Activated CD8-positive, alpha-beta memory T cell treated with anti-CD3 and anti-CD28 coated beads for 4 hours (primary cell): ENCODE measurements around the gene PCSK6.
A peak's percentile ranks its signal among the peaks of the same experiment; 100 is the strongest.

ENCODE experiments used
- DNase-seq, 2 donors: peaks; one replicate each; pipeline ENCODE4 v3.0.0-alpha.2; 2020; ENCODE audit warnings: low read depth in 2 of 2

Gene PCSK6

DNA sequence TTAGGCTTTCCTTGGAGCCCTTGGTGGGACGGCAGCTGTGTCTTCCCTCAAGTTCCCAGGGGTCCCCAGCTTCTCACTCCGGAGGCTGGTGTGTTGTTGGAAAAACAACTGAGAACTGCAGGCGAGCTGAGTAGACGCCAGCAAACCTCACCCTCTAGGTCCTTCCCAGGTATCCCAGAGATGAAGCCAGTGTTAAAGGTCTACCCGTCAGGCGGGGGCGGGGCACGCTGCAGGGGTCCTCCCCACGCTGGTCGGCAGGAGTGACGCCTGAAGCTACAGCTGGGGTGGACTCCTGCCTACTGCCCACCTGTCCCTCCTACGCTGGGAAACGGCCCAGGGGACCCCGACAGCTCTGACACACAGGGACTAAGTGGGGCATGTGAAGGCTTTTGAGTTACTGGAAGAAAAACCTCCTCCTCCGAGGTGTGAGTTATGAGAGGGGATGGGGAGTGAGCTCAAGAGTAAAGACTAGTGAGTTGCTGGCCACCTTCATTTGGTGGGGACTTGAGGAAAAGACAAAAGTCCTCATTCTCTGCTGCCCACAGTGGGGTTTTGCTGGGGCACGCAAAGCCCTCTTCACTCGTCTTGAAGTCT is 162.3 kb downstream of the PCSK6 start:
- no peak for DNase-seq

DNA sequence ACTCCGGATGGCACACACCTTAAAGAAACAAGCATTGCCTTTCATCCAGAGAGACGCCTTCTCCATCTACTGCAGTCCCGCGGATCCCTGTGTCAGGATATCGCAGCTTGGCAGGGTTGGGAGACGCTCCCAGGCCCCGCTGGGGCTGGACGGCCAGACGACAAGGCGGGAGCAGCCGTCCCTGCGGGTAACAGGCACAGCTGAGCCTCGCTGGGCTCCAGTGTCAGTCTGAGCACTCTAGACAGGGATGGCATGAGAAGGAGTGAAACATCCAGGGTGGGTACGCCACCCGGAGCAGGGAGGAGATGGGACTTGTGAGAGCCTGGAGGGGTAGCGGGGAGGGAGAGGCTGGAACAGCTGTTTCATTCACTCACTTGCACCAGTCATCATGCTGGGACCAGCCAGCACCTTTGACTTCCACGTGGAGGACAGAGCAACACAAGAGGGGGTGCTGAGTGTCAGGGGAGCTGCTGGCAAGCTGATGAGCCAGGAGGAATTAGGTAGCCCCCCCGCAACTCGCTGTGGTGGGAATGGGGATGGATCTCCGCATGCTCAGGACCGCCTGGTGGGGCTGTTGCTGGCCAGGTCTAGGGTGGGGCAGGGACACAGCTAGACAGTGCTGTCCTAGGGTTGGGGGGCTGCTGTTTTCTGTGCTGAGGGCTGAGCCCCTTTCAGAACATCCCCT is 162.9 kb downstream of the PCSK6 start:
- no peak for DNase-seq

- no peak for DNase-seq
Measured at GRCh38 chr15:101326026-101326315, 163.5 kb downstream of the PCSK6 start.

- no peak for DNase-seq
Measured at GRCh38 chr15:101325263-101326025, 164.1 kb downstream of the PCSK6 start.

DNA sequence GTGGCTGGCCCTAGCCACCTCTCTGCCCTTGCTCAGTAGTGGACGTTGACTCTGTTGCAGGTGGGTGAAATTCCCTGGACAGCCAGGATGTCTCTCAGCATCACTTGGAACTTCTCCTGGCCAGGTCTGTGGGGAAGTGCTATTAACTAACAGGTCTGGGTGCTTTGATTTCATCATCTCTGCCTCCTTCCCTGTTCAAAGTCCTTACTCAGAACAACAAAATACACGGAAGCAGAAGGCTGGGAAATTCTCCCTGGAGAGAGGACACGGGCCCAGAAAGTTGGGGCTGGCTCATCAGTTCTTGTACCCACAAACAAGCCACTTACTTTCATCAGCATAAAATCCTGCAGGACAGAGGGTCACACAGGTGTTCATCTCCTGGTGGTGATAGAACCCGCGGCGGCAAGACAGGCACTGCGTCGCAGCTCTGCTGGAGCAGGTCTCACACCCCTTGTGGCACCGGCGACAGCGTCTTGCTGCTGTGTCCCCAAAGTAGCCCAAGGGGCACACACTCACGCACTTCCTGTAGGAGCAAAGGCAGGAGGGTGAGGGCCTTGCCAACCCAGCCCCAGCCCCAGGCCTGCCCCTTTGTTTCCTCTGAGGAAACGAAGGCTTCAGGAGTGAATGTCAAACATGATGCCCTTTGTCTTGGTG is 164.9 kb downstream of the PCSK6 start:
- no peak for DNase-seq

- no peak for DNase-seq
Measured at GRCh38 chr15:101323793-101324523, 165.5 kb downstream of the PCSK6 start.

DNA sequence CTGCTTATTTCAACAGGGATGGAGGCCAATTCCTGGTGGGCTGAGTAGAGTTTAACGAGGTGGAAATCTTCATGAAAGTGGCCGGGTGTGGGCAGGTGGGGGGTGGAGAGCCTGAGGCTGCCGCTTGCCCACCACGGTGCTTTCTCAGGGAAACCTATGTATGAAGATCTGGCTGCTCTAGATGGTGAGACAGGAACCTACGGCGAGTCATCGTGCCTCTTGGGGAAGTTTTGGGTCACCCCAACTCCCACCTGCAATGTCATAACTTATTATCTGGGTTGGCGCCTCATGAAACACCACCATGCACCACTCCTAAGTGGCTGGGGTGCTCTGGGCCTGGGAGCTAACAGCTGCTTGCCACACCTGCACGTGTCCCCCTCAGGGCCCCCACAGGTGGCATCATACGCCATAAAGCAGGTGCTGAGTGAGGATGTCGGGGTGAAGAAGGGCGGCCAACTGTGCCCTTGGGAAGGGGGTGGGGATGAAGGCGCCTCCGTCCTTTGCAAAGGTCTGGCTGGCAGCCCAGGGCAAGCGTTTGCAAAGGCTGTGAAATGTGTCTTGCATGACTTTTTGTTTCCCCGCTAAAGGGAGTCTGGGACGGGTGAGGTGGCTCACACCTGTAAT is 166.5 kb downstream of the PCSK6 start:
- no peak for DNase-seq

GRCh38 chr15:101322016-101322695 is 167.4 kb downstream of the PCSK6 start:
- DNase-seq, result no peak

- peak; percentile 26 to 38 for DNase-seq
Measured at GRCh38 chr15:101320501-101321052, 168.9 kb downstream of the PCSK6 start.

DNA sequence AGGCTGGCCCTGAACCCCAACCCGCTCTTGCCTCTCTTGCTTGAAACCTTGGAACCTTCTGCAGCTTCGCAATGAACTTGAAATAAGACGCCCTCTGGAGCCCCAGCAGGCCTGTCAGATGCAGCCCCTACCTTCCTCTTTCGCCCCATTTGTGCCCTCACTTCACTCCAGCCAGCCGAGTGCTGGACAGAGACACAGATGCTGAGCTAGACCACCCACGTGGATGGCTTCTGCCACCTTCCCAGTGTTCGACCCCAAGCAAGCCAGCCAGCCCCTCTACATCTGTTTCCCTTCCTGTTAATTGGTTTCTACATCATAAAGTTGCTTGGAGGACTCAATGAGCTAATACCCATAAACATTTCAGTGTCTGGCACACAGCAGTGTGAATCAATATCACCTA is 170.7 kb downstream of the PCSK6 start:
- no peak for DNase-seq

GRCh38 chr15:101318147-101318819 is 171.2 kb downstream of the PCSK6 start:
- no peak for DNase-seq

- no peak for DNase-seq
Measured at GRCh38 chr15:101317336-101317872, 172.1 kb downstream of the PCSK6 start.

GRCh38 chr15:101316529-101316928 is 173.0 kb downstream of the PCSK6 start:
- no peak for DNase-seq

DNA sequence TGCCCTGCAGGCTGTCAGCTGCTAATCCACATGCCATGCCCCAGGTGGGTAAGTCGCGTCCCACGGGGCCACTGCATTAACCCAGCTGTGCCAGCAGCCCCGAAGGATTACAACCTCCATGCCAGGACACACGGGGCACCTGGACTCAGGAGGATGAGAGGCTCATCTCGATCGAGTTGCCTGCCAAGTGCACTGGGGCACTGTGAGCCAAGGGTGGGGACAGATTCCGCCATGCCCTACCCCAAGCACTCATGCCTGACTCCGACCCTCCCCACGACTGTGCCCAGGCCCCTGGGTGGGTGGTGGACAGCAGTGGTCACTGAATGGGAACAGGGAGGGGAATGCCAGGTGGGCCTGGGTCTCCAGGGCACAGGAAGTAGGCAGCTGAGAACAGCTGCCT is 173.8 kb downstream of the PCSK6 start:
- DNase-seq, result no peak

GRCh38 chr15:101314336-101315125 is 175.0 kb downstream of the PCSK6 start:
- DNase-seq, result no peak

DNA sequence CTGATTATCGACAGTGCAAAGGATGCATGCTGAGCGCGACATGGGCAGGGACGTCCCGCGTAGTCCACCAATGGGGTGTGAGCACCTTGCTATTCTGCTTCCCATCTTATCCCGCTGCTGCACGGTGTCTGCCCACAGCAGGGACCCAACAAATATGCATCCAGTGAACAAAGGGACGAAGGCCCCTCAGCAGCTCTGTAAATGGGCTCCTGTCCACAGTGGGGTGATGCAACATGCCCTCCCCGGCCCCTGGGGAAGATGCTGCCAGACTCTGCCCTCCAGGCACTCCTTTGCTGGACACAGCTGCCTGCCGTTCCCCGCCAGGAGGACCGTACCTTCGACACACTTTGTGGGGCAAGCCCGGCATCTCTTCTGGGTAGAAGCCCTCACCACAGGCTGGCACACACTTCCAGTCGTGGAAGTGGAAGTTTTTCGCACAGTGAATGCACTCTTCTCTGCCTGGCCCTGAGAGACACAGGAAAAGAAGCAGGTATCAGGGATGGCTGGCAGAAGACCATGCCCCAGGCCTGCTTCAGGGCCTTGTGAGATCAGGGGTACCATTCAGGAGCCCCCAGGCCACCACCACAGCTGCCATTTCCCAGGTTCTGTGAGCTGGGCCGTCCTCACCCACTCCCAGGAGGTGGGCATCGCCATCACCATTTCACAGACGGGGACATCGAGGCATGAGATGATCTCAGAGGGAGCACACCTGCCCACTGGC is 176.3 kb downstream of the PCSK6 start:
- no peak for DNase-seq

GRCh38 chr15:101310508-101310907 is 179.0 kb downstream of the PCSK6 start:
- DNase-seq, result no peak

DNA sequence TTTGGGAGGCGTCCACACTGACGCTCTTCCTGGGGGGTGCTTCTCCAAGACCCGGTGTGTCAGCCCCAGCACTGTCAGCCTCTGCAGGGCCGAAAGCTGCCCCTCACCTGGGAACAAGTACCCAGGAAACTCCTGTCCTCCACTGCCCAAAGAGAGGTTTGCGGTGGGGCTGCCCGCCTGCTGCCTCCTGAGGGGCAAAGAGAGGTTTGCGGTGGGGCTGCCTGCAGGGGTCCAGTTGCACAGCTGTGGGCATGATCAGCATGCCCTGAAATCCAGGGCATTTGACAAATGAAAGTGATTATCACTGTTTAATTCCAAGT is 179.4 kb downstream of the PCSK6 start:
- DNase-seq, result no peak
